Fibroblast of lung (primary cell): ENCODE measurements around the gene CTBP2. TPM values are rescaled to one million over a fixed set of nuclear protein-coding genes. Genes with fewer than 3 reads are reported as not detected.

Experiments
- DNase-seq, 2 donors: peaks; one replicate each; pipeline versions ENCODE4 v3.0.0 to v3.0.0-alpha.2; 2010; ENCODE audit warnings: low read depth in 2 of 2
- H2AFZ ChIP-seq: 2 replicates; pipeline ENCODE4 v1.5.1; 2012; ENCODE audit warnings: low read length, control low read depth, inconsistent platforms
- H3K27ac ChIP-seq: 2 replicates; pipeline ENCODE4 v1.5.1; 2011; ENCODE audit warnings: low read length, control low read depth; ENCODE audit not compliant: insufficient read depth
- H3K27me3 ChIP-seq: 2 replicates; pipeline ENCODE4 v1.5.1; 2011; ENCODE audit warnings: mild to moderate bottlenecking, low read length; ENCODE audit not compliant: control insufficient read depth, insufficient read depth
- H3K36me3 ChIP-seq: 2 replicates; pipeline ENCODE4 v1.5.1; 2011; ENCODE audit warnings: low read length; ENCODE audit not compliant: control insufficient read depth, insufficient read depth
- H3K4me1 ChIP-seq: 2 replicates; pipeline ENCODE4 v1.5.1; 2011; ENCODE audit warnings: low read length; ENCODE audit not compliant: control insufficient read depth, insufficient read depth; ENCODE audit errors: extremely low read depth
- H3K4me2 ChIP-seq: 2 replicates; pipeline ENCODE4 v1.5.1; 2011; ENCODE audit warnings: low read length, control low read depth; ENCODE audit not compliant: insufficient read depth; ENCODE audit errors: extremely low read depth
- H3K4me3 ChIP-seq, 4 experiments: fragments of 200-600 bp in 1 of 4; sonication (generic) in 1 of 4; replicated peaks in 1 of 4; 2 replicates each; pipeline ENCODE4 v1.5.1; 2011 to 2016; ENCODE audit warnings: low read length in 4 of 4, low read depth in 3 of 4, mild to moderate bottlenecking in 3 of 4, control low read depth in 2 of 4, inconsistent platforms in 1 of 4, mixed read lengths in 1 of 4; ENCODE audit not compliant: insufficient read depth in 1 of 4; ENCODE audit errors: control extremely low read depth in 1 of 4
- H3K79me2 ChIP-seq: 2 replicates; pipeline ENCODE4 v1.5.1; 2012; ENCODE audit warnings: mild to moderate bottlenecking, low read length, inconsistent platforms; ENCODE audit not compliant: control insufficient read depth, insufficient read depth
- H3K9ac ChIP-seq: 2 replicates; pipeline ENCODE4 v1.5.1; 2011; ENCODE audit warnings: mild to moderate bottlenecking, low read length, control low read depth; ENCODE audit not compliant: insufficient read depth
- H3K9me3 ChIP-seq: 2 replicates; pipeline ENCODE4 v1.5.1; 2012; ENCODE audit warnings: low read depth, low read length; ENCODE audit not compliant: control insufficient read depth, insufficient read depth
- H4K20me1 ChIP-seq: 2 replicates; pipeline ENCODE4 v1.5.1; 2011; ENCODE audit warnings: low read length; ENCODE audit not compliant: control insufficient read depth, insufficient read depth; ENCODE audit errors: extremely low read depth
- CTCF ChIP-seq, 2 donors: IDR thresholded peaks in 1 of 2; conservative IDR thresholded peaks in 1 of 2; 1 replicate in 1 of 2; 2 replicates in 1 of 2; pipeline ENCODE4 v1.5.1; 2011 to 2012; ENCODE audit warnings: low read length in 2 of 2, control low read depth in 1 of 2, inconsistent platforms in 1 of 2, low read depth in 1 of 2, mild to moderate bottlenecking in 1 of 2
- EZH2 ChIP-seq: IDR thresholded peaks from 2 replicates; pipeline ENCODE4 v1.5.1; 2012; ENCODE audit warnings: low read length, control low read depth, mild to moderate bottlenecking; ENCODE audit errors: missing control alignments
- polyA plus RNA-seq, 2 donors: library from polyadenylated mRNA; depleted of rRNA in 1 of 2; stranded (reverse) in 1 of 2; unstranded in 1 of 2; fragments of >200 nt; gene quantifications; 2 replicates each; pipeline ENCODE4 v1.2.1, GENCODE V29; 2011 to 2012; ENCODE audit warnings: missing spikeins in 1 of 2
- total RNA-seq: library from RNA; depleted of rRNA; stranded (reverse); fragments of >200 nt; gene quantifications from 2 replicates; pipeline ENCODE4 v1.2.1, GENCODE V29; 2014

Gene CTBP2
- total and polyA plus RNA-seq, 2 donors (not counting 1 experiment from before 2014, with no cell fraction given) = 72.1 to 73.3 TPM

GRCh38 chr10:125156196-125156595 lies 4.2 kb downstream of the CTBP2 start:
- no peak overlapping the region for H2AFZ ChIP-seq
- TF ChIP-seq CTCF (conservative IDR thresholded peaks at IDR 0.05 in 1 of 2, IDR thresholded peaks at IDR 0.05 in 1 of 2; ENCODE audit: low read depth in 1 of 2, low read length in 2 of 2) (no peak), EZH2 (no peak)
- peak overlapping the region; percentile 73 for H3K4me2 ChIP-seq
- H3K27me3 ChIP-seq = no peaks in the 10 kb centered on the region
- H3K4me3 ChIP-seq = peak overlapping the region in 1 of 4 experiments; percentile 1
- H3K27ac ChIP-seq = peak overlapping the region; percentile 42
- no peaks in the 10 kb centered on the region for H3K9me3 ChIP-seq
- peaks cover 27% of the 10 kb centered on the region for H3K4me1 ChIP-seq
- no peak for DNase-seq
- no peak overlapping the region for H3K9ac ChIP-seq
- H4K20me1 ChIP-seq = no peaks in the 10 kb centered on the region
- H3K79me2 ChIP-seq = peaks cover 77% of the 10 kb centered on the region
- H3K36me3 ChIP-seq = no peaks in the 10 kb centered on the region

GRCh38 chr10:125155101-125155500 lies 5.3 kb downstream of the CTBP2 start:
- H3K27ac ChIP-seq = peak overlapping the region; percentile 73
- H3K9me3 ChIP-seq = no peaks in the 10 kb centered on the region
- H3K4me3 ChIP-seq = peak overlapping the region; percentile 14 to 41 (median 22)
- H3K27me3 ChIP-seq = no peaks in the 10 kb centered on the region
- H3K9ac ChIP-seq = peak overlapping the region; percentile 21
- no peaks in the 10 kb centered on the region for H3K36me3 ChIP-seq
- peaks cover 27% of the 10 kb centered on the region for H3K4me1 ChIP-seq
- TF ChIP-seq EZH2 = no peak
- TF ChIP-seq CTCF (conservative IDR thresholded peaks at IDR 0.05 in 1 of 2, IDR thresholded peaks at IDR 0.05 in 1 of 2; ENCODE audit: low read depth in 1 of 2, low read length in 2 of 2) = no peak
- DNase-seq = peak in 1 of 2 donors; percentile 50
- H3K79me2 ChIP-seq = peaks cover 88% of the 10 kb centered on the region
- H4K20me1 ChIP-seq = no peaks in the 10 kb centered on the region
- H2AFZ ChIP-seq = no peak overlapping the region
- H3K4me2 ChIP-seq = peak overlapping the region; percentile 81

- Histone ChIP-seq H3K36me3 (no peaks in the 10 kb centered on the region), H2AFZ (no peak overlapping the region), H3K9me3 (no peaks in the 10 kb centered on the region), H3K4me1 (peaks cover 32% of the 10 kb centered on the region), H3K4me2 (peak overlapping the region; percentile 81), H3K79me2 (peaks cover 94% of the 10 kb centered on the region), H3K9ac (peak overlapping the region; percentile 21), H3K27me3 (no peaks in the 10 kb centered on the region), H3K4me3 (peak overlapping the region; percentile 16 to 41 (median 22)), H3K27ac (peak overlapping the region; percentile 73), H4K20me1 (no peaks in the 10 kb centered on the region)
- TF ChIP-seq CTCF (conservative IDR thresholded peaks at IDR 0.05 in 1 of 2, IDR thresholded peaks at IDR 0.05 in 1 of 2; ENCODE audit: low read depth in 1 of 2, low read length in 2 of 2) (no peak), EZH2 (no peak)
- DNase-seq = no peak
These were observed 5.8 kb downstream of the CTBP2 start for GRCh38 chr10:125154529-125154928.
